CD4-positive, alpha-beta T cell (primary cell): ENCODE data around the gene CFAP43. TPM values are rescaled to one million over a fixed set of nuclear protein-coding genes. Genes with fewer than 3 reads are reported as not detected.
A peak's percentile ranks its signal among the peaks of the same experiment; 100 is the strongest.

Experiments used
- ATAC-seq: fragments of 200-7000 bp; cut with Tn5 transposase; one replicate; pipeline ENCODE4 v1.10.0; 2022; ENCODE audit warnings: mild to moderate bottlenecking; ENCODE audit not compliant: poor library complexity
- CTCF ChIA-PET: fragments of 350-600 bp; sonication (Branson Sonifier 250); formaldehyde crosslinking; loops from one replicate; lab custom pipeline; 2021; ENCODE audit warnings: antibody characterized with exemption, inconsistent platforms; lab: Charles Lee
- POLR2A ChIA-PET: fragments of 350-600 bp; sonication (Branson Sonifier 250); formaldehyde crosslinking; loops from one replicate; lab custom pipeline; 2021; ENCODE audit warnings: antibody characterized with exemption, inconsistent platforms; lab: Charles Lee
- DNase-seq, 14 experiments: peaks; one replicate each; pipeline ENCODE4 v3.0.0-alpha.2; 2013 to 2020; ENCODE audit warnings: mixed read lengths in 2 of 14
- H3K27ac ChIP-seq, 2 donors: one replicate each; pipeline versions ENCODE4 v1.5.1 to v1.7.0; 2013; ENCODE audit warnings: low read length in 2 of 2, low read depth in 1 of 2, mild to moderate bottlenecking in 1 of 2
- H3K27me3 ChIP-seq, 2 experiments: 1 replicate in 1 of 2; 2 replicates in 1 of 2; pipeline versions ENCODE4 v1.6.1 to v1.7.0; 2013; ENCODE audit warnings: low read length in 2 of 2, control low read depth in 1 of 2, mild to moderate bottlenecking in 1 of 2, moderate library complexity in 1 of 2; ENCODE audit not compliant: insufficient read depth in 2 of 2, control insufficient read depth in 1 of 2
- H3K36me3 ChIP-seq: one replicate; pipeline ENCODE4 v1.6.1; 2013; ENCODE audit warnings: low read length, control low read depth; ENCODE audit not compliant: insufficient read depth
- H3K4me1 ChIP-seq: one replicate; pipeline ENCODE4 v1.6.1; 2013; ENCODE audit warnings: low read length, control low read depth; ENCODE audit not compliant: insufficient read depth
- H3K4me3 ChIP-seq: one replicate; pipeline ENCODE4 v1.5.1; 2013; ENCODE audit warnings: mild to moderate bottlenecking, low read length, moderate library complexity
- H3K9me3 ChIP-seq, 2 experiments: 1 replicate in 1 of 2; 2 replicates in 1 of 2; pipeline versions ENCODE4 v1.6.1 to v1.7.0; 2013; ENCODE audit warnings: low read length in 2 of 2, mild to moderate bottlenecking in 2 of 2, control low read depth in 1 of 2, moderate library complexity in 1 of 2; ENCODE audit not compliant: control insufficient read depth in 1 of 2, insufficient read depth in 1 of 2
- H3K27ac Mint-ChIP-seq: one replicate; pipeline ENCODE4 v1.8.0; 2020; ENCODE audit warnings: mixed read lengths
- H3K27me3 Mint-ChIP-seq: one replicate; pipeline ENCODE4 v1.8.0; 2021; ENCODE audit warnings: mixed read lengths
- H3K36me3 Mint-ChIP-seq: one replicate; pipeline ENCODE4 v1.8.0; 2021; ENCODE audit warnings: low read depth, mixed read lengths
- H3K4me1 Mint-ChIP-seq: one replicate; pipeline ENCODE4 v1.8.0; 2021; ENCODE audit warnings: low read depth, mixed read lengths
- H3K4me3 Mint-ChIP-seq: one replicate; pipeline ENCODE4 v1.8.0; 2020; ENCODE audit warnings: mild to moderate bottlenecking, mixed read lengths
- H3K9me3 Mint-ChIP-seq: one replicate; pipeline ENCODE4 v1.8.0; 2020; ENCODE audit warnings: mixed read lengths
- CTCF ChIP-seq: fragments of 200-600 bp; IDR thresholded peaks from one replicate; pipeline ENCODE4 v1.8.0; 2022; ENCODE audit warnings: antibody characterized with exemption, mild to moderate bottlenecking
- intact Hi-C, 2 experiments: fragments of 100-400 bp; cut with DNase I in 1 of 2; cut with micrococcal nuclease in 1 of 2; formaldehyde crosslinking; loops; one replicate each; pipeline versions ENCODE4 v1.15.1 to v1.9.0; 2023 to 2025; cut with DNase I, micrococcal nuclease
- total RNA-seq, 174 experiments: library from RNA in 2 of 174; stranded (reverse) in 2 of 174; gene quantifications; one replicate each; pipeline ENCODE4 v1.2.3 and lab custom pipeline; 2021 to 2026

Gene CFAP43
- total RNA-seq, 2 experiments from 2014 or later: not detected

DNA sequence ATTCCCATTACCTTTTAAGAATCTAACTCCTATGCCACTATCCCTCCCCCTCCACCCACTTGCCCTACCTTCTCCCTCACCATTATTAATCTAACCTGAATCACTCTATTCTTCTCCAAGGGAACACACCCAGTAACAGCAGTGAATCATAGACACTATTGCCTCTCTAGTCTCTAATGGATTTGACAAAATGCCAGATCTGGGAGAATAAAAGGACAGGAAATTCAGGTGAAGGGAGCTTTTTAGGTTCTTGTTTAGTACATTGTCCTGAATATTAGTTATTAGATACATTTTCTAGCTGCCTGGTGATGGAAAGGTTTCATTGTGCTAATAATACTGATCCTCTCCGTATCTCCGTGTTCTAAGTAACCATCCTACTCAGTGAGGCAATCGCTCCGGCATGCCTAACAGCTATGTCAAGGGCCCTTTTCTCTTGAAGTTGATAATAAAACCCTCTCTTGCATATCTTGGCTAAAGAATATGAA is 114.3 kb downstream of the CFAP43 start:
- H3K27ac Mint-ChIP-seq: no peak overlapping the region
- Histone ChIP-seq H3K4me3 (no peak overlapping the region), H3K9me3 (no peaks in the 10 kb centered on the region), H3K27ac (no peak overlapping the region), H3K36me3 (no peaks in the 10 kb centered on the region), H3K4me1 (peaks cover 10% of the 10 kb centered on the region), H3K27me3 (no peaks in the 10 kb centered on the region)
- TF ChIP-seq CTCF: no peak
- peaks cover 15% of the 10 kb centered on the region for H3K36me3 Mint-ChIP-seq
- ChIA-PET POLR2A (interaction anchor here (0.6 kb wide), 1 partner anchor 568 kb away, joined by 3 read pairs; no protein-coding TSS in a partner anchor), CTCF (no interaction called here)
- H3K4me3 Mint-ChIP-seq: no peak overlapping the region
- ATAC-seq (no peak), DNase-seq (no peak)
- no peaks in the 10 kb centered on the region for H3K27me3 Mint-ChIP-seq
- H3K4me1 Mint-ChIP-seq: peaks cover 23% of the 10 kb centered on the region
- intact Hi-C loops: loop anchor here in 1 of 2 experiments (5.0 kb wide), 1 partner anchor 531 kb away; no protein-coding TSS in a partner anchor
- no peaks in the 10 kb centered on the region for H3K9me3 Mint-ChIP-seq

- H3K27me3 Mint-ChIP-seq: peaks cover 20% of the 10 kb centered on the region
- Histone ChIP-seq H3K4me3 (no peak overlapping the region), H3K36me3 (no peaks in the 10 kb centered on the region), H3K4me1 (no peaks in the 10 kb centered on the region), H3K27ac (no peak overlapping the region), H3K9me3 (no peaks in the 10 kb centered on the region), H3K27me3 (peaks cover 2 to 4% of the 10 kb centered on the region in 2 experiments)
- H3K36me3 Mint-ChIP-seq: no peaks in the 10 kb centered on the region
- ATAC-seq (no peak), DNase-seq (no peak)
- intact Hi-C loops: no loop called here
- CTCF ChIA-PET: interaction anchor here (1.5 kb wide), 1 partner anchor 8 kb away, joined by 8 read pairs; the partner anchor contains the start of gene SFR1
- no peak for TF ChIP-seq CTCF
- no peaks in the 10 kb centered on the region for H3K9me3 Mint-ChIP-seq
- no peak overlapping the region for H3K27ac Mint-ChIP-seq
- no peaks in the 10 kb centered on the region for H3K4me1 Mint-ChIP-seq
- no peak overlapping the region for H3K4me3 Mint-ChIP-seq
- POLR2A ChIA-PET: no interaction called here
These were observed 118.7 kb downstream of the CFAP43 start for GRCh38 chr10:104113376-104113956.

DNA sequence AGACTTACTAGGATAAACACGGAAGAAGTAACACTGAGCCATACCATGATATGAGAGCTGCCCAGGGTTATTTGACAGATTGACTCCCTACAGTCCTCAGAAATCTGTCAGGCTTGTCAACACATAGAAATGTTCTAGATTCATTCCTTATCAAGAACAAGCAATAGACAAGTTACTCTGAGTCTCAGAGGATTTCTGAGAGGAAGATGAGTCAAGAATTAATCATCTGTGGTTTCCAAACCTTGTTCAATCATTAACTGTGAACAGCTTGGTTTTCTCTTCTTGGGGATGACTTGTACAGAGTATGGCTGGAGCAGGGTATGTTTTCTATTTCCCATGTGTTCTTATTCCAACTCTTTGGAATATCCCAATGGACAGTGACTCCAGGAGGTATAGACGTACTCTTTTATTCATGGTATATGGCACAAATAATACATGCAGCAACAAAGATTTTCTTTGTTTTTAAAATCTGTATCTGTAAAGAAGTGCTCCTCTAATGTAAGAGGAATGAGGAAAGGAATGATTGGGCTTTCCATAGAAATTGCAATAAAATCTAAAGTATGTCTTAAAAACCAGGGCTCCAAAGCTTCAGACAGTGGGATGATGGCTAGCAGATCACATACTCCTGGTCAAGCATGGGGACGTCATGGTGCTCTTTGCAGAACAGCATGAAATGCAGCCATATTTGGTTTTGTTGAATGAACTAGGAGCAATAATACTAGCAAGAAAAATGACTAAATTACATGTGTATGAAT is 122.1 kb downstream of the CFAP43 start:
- no peak for ATAC-seq

More for the DNA sequence above, 122.1 kb downstream of the CFAP43 start:
- CTCF ChIA-PET: interaction anchor here (1.3 to 1.5 kb wide), 2 partner anchors 9 to 11 kb away, joined by 4 to 6 read pairs; partner anchors contain the start of gene SFR1
- no peaks in the 10 kb centered on the region for H3K36me3 Mint-ChIP-seq
- Histone ChIP-seq H3K36me3 (no peaks in the 10 kb centered on the region), H3K4me1 (no peaks in the 10 kb centered on the region), H3K27ac (no peak overlapping the region), H3K9me3 (no peaks in the 10 kb centered on the region), H3K4me3 (no peak overlapping the region), H3K27me3 (peaks cover 2 to 4% of the 10 kb centered on the region in 2 experiments)
- no peaks in the 10 kb centered on the region for H3K4me1 Mint-ChIP-seq
- intact Hi-C loops: no loop called here
- H3K27ac Mint-ChIP-seq: no peak overlapping the region
- POLR2A ChIA-PET: interaction anchor here (2.6 kb wide), 1 partner anchor 11 kb away, joined by 13 read pairs; the partner anchor contains the start of gene SFR1
- TF ChIP-seq CTCF: no peak
- DNase-seq: peak in 1 of 14 experiments; percentile 24
- peaks cover 20% of the 10 kb centered on the region for H3K27me3 Mint-ChIP-seq
- H3K9me3 Mint-ChIP-seq: no peaks in the 10 kb centered on the region
- no peak overlapping the region for H3K4me3 Mint-ChIP-seq
